HTR-8/SVneo (cell line): ENCODE data around the gene AK1.

Experiments
- DNase-seq: peaks from one replicate; pipeline ENCODE4 v3.0.0; 2011; ENCODE audit warnings: low spot score, mixed read lengths; ENCODE audit not compliant: insufficient read length
- FAIRE-seq: peaks from 2 replicates; lab custom pipeline; 2011; peaks lifted over from hg19 to GRCh38; lab: Jason Lieb, UNC

Gene AK1

DNA sequence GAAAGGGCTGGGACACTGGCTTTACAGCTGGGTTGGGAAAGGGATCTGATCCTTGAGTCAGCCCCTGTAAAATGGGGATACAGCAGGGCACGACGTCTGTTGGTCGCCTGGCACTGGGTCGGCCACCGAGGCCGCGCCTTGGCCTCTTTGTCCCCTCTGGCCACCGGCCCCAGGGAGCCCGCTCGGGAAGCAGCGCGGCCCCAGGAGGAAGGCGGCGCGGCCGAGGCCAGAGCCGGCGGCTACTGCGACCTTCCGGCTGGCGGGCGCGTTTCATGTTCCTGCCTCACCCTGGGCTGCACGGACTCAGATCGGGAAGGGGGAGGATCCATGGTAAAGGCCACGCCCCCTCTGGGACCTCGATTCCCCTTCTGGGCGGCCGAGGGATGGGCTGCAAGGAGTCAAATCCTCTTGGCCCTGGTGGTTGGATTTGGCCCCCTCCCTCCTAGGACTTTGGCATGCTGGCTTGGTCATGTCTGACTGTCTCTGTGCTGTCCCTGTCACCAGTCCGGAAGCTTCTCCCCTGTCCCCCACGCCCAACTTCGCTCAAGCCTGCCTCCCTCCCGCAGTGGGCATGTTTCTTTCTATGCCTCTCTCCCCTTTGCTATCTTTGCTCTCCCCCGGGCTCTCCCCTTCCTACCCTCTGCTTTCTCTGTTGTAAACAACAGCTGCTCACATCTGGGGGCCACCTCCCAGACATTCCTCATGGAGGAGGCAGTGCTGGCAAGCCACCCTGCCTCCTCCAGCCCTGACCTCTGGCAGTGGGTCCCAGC lies 49.0 kb downstream of the AK1 start:
- DNase-seq (no peak), FAIRE-seq (no peak)

DNA sequence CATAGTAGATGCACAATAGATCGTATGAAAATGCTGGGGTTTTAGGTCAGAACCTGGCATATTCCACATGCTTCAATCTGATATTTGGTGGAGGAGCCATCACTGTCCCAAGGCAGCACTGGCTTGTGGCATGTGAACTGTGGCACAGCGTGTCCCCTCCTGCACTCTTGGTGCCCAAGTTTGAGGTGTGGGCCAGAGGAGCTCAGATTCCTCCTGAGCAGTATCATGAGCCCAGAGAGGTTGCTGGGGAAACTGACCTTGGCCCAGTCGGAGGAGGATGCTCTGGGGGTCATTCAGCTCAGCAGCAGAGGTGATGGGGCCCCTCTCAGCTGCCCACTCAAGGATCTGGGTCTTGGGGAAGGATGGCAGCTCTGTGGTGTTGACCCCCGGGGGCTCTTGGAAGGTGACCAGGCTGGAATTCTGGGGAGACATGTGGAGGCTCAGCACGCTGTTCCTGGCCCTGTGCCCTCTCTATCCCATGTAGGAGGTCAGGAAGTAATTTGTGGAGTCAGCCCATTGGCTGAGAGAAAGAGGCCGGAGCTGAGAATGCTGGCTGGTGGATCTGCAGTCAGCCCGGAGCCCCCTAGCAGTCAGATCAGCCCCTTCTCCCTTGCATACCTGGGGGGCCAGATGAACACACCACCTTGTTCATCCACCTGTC lies 51.1 kb downstream of the AK1 start:
- no peak for DNase-seq
- no peak for FAIRE-seq

DNA sequence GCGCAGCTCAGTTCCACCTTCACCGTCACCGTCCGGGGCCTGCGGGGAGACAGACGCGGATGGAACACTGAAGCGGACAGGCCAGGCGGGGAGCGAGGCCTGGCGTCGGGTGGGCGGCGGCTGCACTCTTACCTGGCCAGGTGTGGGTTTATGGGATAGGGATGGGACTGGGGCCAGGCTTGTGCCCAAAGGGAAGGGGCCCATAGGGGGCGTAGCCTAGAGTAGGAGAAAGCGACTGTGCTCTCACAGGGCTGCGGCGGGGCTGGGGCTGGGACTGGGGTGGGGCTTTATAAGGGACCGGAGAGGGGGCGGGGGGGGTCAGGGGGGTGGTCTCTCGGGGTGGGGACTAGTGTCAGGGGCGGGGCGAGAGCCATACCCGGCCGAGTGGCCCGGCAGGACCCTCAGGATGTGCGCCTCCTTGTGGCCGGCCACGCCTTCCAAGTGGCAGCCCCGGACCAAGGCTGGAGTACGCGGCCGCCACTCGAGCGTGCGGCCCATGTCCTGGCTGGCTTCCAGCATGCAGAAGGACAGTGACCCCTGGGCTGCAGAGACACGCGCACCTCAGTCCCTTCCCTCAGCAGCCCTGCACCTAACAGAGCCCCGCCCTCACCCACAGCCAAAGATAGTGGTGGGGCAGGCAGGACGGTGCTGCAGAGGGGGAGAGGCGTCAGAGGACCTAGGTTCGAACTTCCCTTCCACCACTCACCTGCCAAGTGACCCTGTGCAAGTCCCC lies 52.0 kb downstream of the AK1 start:
- FAIRE-seq (no peak), DNase-seq (no peak)

DNA sequence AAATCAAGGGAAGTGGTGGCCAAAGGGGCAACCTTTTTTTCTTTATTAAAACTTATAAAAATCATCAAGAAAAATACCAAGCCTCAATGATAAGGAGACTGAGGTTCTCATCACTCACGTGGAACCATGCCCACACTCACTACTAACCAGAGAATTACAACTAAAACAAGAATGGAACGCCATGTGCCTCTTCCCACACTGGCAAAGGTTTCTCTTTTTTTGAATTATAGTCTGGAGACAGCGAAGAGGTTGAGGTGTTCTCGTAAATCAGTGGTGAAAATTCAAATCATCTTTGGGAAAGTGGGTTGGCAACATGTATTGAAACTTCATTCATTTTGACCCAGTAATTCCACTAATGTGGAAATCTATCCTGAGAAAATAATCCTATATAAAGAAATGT lies 55.4 kb downstream of the AK1 start:
- no peak for FAIRE-seq
- no peak for DNase-seq

DNA sequence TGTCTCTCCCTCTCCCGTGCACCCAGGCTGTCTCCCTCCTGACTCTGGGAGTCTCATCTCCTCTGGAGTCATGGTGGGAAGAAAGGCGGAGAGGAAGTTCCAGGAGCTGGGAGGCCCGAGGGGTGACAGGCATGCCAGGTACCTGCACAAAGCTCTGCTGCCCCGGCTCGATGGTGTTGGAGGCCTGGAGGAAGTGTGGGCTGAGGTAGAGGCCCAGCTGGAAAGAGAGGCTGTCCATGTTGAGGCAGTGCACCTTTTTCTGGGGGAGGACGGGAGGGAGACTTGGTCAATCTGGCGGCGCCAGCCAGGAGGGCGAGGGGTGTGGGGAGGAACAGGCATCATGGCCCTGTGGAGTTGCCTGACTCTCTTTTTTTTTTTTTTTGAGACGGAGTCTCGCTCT lies 58.9 kb downstream of the AK1 start:
- FAIRE-seq: no peak
- no peak for DNase-seq

DNA sequence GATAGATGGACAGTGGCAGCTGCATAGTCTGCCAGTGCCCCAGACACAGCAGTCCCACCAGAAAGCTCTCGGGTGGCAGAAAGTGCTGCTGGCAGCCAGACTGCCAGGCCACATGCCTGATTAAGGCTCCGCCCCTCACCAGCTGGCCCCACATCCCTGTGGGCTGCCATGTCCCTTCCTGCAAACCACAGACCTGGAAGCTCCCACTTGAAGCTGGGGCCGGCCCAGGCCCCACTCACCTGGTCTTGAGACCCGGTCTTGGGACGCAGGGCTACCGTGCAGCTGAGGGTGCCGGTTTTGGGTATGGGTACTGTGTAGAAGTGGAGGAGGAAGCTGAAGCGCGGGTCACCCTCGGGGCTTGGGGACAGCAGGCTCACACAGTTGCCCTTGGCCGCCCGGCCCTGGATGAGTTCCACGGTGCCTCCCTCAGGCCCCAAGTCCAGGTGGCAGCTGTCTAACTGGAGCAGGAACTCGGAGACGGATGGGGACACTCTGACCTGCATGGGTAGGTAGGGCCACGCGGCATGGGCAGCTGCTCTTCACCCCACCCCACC lies 59.5 kb downstream of the AK1 start:
- DNase-seq: no peak

DNA sequence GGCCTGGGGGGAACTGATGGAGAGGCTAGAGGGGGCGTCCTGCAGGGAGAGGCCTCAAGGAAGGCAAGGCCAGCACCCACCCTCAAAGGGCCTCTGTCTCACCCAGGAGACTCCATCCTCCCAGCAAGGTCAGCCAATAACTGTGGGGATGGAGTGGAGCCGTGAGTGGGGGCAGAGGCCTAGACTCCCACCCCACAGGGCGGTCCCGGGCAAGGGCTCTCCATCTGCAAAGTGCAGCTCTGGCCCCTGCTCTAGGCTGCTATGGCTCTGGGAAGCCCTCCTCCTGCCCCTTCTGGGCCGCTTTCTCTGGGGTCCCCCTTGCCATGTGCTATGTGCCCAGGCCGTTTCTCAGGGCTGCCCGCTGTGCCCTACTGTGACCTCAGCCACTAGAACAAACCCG lies 60.7 kb downstream of the AK1 start:
- FAIRE-seq (no peak), DNase-seq (no peak)

More for the DNA sequence above, 59.5 kb downstream of the AK1 start:
- no peak for FAIRE-seq
